Measurements from ENCODE around the gene MAML3.

DNA sequence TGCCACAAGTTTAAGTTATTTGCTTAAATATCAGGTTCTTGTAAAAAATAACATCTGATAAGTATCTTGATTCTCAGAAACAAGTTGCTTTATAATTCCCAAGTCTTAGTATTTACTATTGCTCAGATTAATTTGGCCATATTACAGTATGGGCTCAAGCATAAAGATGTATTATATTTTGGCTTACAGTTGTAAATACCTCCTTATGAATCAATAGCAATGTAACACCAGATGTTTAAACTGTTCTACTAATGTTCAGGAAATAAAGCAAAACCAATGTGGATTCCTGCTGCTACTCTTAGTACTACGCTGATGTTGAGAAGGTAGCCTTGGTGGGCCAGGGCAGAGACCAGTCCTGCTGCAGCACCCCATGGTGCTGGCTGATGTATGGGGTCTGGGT, 385.6 kb downstream of the MAML3 start:
- TF ChIP-seq, protein P1, sequence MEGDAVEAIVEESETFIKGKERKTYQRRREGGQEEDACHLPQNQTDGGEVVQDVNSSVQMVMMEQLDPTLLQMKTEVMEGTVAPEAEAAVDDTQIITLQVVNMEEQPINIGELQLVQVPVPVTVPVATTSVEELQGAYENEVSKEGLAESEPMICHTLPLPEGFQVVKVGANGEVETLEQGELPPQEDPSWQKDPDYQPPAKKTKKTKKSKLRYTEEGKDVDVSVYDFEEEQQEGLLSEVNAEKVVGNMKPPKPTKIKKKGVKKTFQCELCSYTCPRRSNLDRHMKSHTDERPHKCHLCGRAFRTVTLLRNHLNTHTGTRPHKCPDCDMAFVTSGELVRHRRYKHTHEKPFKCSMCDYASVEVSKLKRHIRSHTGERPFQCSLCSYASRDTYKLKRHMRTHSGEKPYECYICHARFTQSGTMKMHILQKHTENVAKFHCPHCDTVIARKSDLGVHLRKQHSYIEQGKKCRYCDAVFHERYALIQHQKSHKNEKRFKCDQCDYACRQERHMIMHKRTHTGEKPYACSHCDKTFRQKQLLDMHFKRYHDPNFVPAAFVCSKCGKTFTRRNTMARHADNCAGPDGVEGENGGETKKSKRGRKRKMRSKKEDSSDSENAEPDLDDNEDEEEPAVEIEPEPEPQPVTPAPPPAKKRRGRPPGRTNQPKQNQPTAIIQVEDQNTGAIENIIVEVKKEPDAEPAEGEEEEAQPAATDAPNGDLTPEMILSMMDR (IDR thresholded peaks at IDR 0.05; ENCODE audit: low read depth, low read length): no peak
- no peak for TF ChIP-seq EZH2phosphoT487 (IDR thresholded peaks at IDR 0.05; ENCODE audit: low read depth)
